Suprapubic skin (tissue), 4 donors: Measurements from ENCODE around the gene RIC3. TPM values are rescaled to one million over a fixed set of nuclear protein-coding genes. Genes with fewer than 3 reads are reported as not detected.

Experiments used
- DNase-seq, 2 donors: peaks; one replicate each; pipeline ENCODE4 v3.0.0-alpha.2; 2019; ENCODE audit warnings: low spot score in 2 of 2
- H3K27ac ChIP-seq: fragments of 200-600 bp; sonication (generic); one replicate; pipeline ENCODE4 v1.5.1; 2019
- H3K27me3 ChIP-seq: fragments of 200-600 bp; sonication (generic); one replicate; pipeline ENCODE4 v1.5.1; 2019
- H3K36me3 ChIP-seq: fragments of 200-600 bp; sonication (generic); one replicate; pipeline ENCODE4 v1.5.1; 2019
- H3K4me1 ChIP-seq: fragments of 200-600 bp; sonication (generic); one replicate; pipeline ENCODE4 v1.5.1; 2019
- H3K4me3 ChIP-seq: fragments of 200-600 bp; sonication (generic); one replicate; pipeline ENCODE4 v1.5.1; 2019; ENCODE audit warnings: mild to moderate bottlenecking
- H3K9me3 ChIP-seq: fragments of 200-600 bp; sonication (generic); one replicate; pipeline ENCODE4 v1.5.1; 2019
- CTCF ChIP-seq, 2 donors: fragments of 200-600 bp in 1 of 2; fragments of 450-650 bp in 1 of 2; sonication (generic) in 1 of 2; IDR thresholded peaks; one replicate each; pipeline ENCODE4 v1.5.1; 2016 to 2019; ENCODE audit warnings: antibody characterized with exemption in 2 of 2, mild to moderate bottlenecking in 1 of 2, moderate library complexity in 1 of 2
- EP300 ChIP-seq: sonication (generic); formaldehyde crosslinking; IDR thresholded peaks from one replicate; pipeline ENCODE4 v1.6.1; 2017; ENCODE audit warnings: antibody characterized with exemption
- POLR2A ChIP-seq, 2 donors: fragments of 450-650 bp; IDR thresholded peaks; one replicate each; pipeline ENCODE4 v1.6.1; 2017; ENCODE audit warnings: antibody characterized with exemption in 2 of 2, mild to moderate bottlenecking in 2 of 2, moderate library complexity in 2 of 2
- POLR2AphosphoS5 ChIP-seq, 3 donors: sonication (generic); formaldehyde crosslinking; IDR thresholded peaks; one replicate each; pipeline ENCODE4 v1.6.1; 2017; ENCODE audit warnings: antibody characterized with exemption in 3 of 3
- WGBS: methylation state at CpG from one replicate; pipeline ENCODE4 v1.1.5; 2018; 5-methylcytosine and 5-hydroxymethylcytosine counted together
- total RNA-seq, 4 donors: library from RNA; depleted of rRNA; stranded (reverse); fragments of >200 nt; gene quantifications; one replicate each; pipeline ENCODE4 v1.1.0, GENCODE V29; 2016

Gene RIC3
- total RNA-seq, 4 donors from 2014 or later, result 20.5 to 118 (median 35.1) TPM

- 32% methylated on average over 15 of the region's 15 CpGs for WGBS
- Histone ChIP-seq H3K4me3 (peak overlapping the region; percentile 20), H3K27me3 (no peaks in the 10 kb centered on the region), H3K27ac (peak overlapping the region; percentile 49), H3K36me3 (no peaks in the 10 kb centered on the region), H3K9me3 (no peaks in the 10 kb centered on the region), H3K4me1 (peaks cover 21% of the 10 kb centered on the region)
- DNase-seq, result peak in 1 of 2 donors; percentile 73
- TF ChIP-seq CTCF (IDR thresholded peaks at IDR 0.05), result no peak
- no peak for TF ChIP-seq EP300
- no peak for TF ChIP-seq POLR2A (IDR thresholded peaks at IDR 0.05)
- TF ChIP-seq POLR2AphosphoS5 (IDR thresholded peaks at IDR 0.05), result no peak
Observed at GRCh38 chr11:8068605-8069221, 100.1 kb downstream of the RIC3 start.

GRCh38 chr11:8067929-8068575, 100.8 kb downstream of the RIC3 start:
- WGBS, result 74% methylated on average over 13 of the region's 13 CpGs
- H3K4me3 ChIP-seq, result no peak overlapping the region
- TF ChIP-seq CTCF (IDR thresholded peaks at IDR 0.05), result no peak
- no peak for TF ChIP-seq POLR2A (IDR thresholded peaks at IDR 0.05)
- no peak for TF ChIP-seq POLR2AphosphoS5 (IDR thresholded peaks at IDR 0.05)
- no peak for TF ChIP-seq EP300
- no peaks in the 10 kb centered on the region for H3K36me3 ChIP-seq
- peak in 1 of 2 donors; percentile 58 for DNase-seq
- H3K4me1 ChIP-seq, result peaks cover 23% of the 10 kb centered on the region
- H3K9me3 ChIP-seq, result no peaks in the 10 kb centered on the region
- peak overlapping the region; percentile 49 for H3K27ac ChIP-seq
- no peaks in the 10 kb centered on the region for H3K27me3 ChIP-seq

- H3K27ac ChIP-seq, result no peak overlapping the region
- H3K36me3 ChIP-seq, result no peaks in the 10 kb centered on the region
- no peaks in the 10 kb centered on the region for H3K9me3 ChIP-seq
- no peaks in the 10 kb centered on the region for H3K27me3 ChIP-seq
- 92% methylated on average over 4 of the region's 4 CpGs for WGBS
- peaks cover 28% of the 10 kb centered on the region for H3K4me1 ChIP-seq
- no peak for TF ChIP-seq POLR2AphosphoS5 (IDR thresholded peaks at IDR 0.05)
- no peak for TF ChIP-seq EP300
- TF ChIP-seq CTCF (IDR thresholded peaks at IDR 0.05), result no peak
- TF ChIP-seq POLR2A (IDR thresholded peaks at IDR 0.05), result no peak
- no peak overlapping the region for H3K4me3 ChIP-seq
- no peak for DNase-seq
Observed at GRCh38 chr11:8067567-8067928, 101.3 kb downstream of the RIC3 start.

- no peaks in the 10 kb centered on the region for H3K36me3 ChIP-seq
- H3K27ac ChIP-seq, result no peak overlapping the region
- no peak overlapping the region for H3K4me3 ChIP-seq
- H3K27me3 ChIP-seq, result no peaks in the 10 kb centered on the region
- no peaks in the 10 kb centered on the region for H3K9me3 ChIP-seq
- 77% methylated on average over 10 of the region's 10 CpGs for WGBS
- peak in 1 of 2 donors; percentile 56 for DNase-seq
- H3K4me1 ChIP-seq, result peaks cover 33% of the 10 kb centered on the region
- no peak for TF ChIP-seq POLR2A (IDR thresholded peaks at IDR 0.05)
- no peak for TF ChIP-seq CTCF (IDR thresholded peaks at IDR 0.05)
- TF ChIP-seq POLR2AphosphoS5 (IDR thresholded peaks at IDR 0.05), result no peak
- no peak for TF ChIP-seq EP300
Observed at GRCh38 chr11:8066911-8067455, 101.8 kb downstream of the RIC3 start.
